PC-9 (cell line): ENCODE measurements around the gene RUNX2. TPM values are rescaled to one million over a fixed set of nuclear protein-coding genes. Genes with fewer than 3 reads are reported as not detected.

Source experiments
- BruUV-seq: library from RNA; stranded (reverse); fragments of 400-500 nt; replicated peaks from 2 replicates; lab custom pipeline; 2021; lab: Mats Ljungman, UMichigan
- CTCF ChIA-PET: fragments of 300-600 bp; sonication (Branson Sonifier 250); formaldehyde crosslinking; loops from one replicate; lab custom pipeline; 2022; ENCODE audit warnings: antibody characterized with exemption; lab: Charles Lee
- POLR2A ChIA-PET: fragments of 300-600 bp; sonication (Branson Sonifier 250); formaldehyde crosslinking; loops from one replicate; lab custom pipeline; 2022; ENCODE audit warnings: antibody characterized with exemption; ENCODE audit not compliant: unreplicated experiment; lab: Charles Lee
- DNase-seq, 2 experiments: peaks; one replicate each; pipeline versions ENCODE4 v3.0.0 to v3.0.0-alpha.2; 2015 to 2022; ENCODE audit warnings: mixed read lengths in 1 of 2
- H2AFZ ChIP-seq: fragments of 200-600 bp; sonication (generic); 2 replicates; pipeline ENCODE4 v1.8.1; 2017; ENCODE audit warnings: antibody characterized with exemption
- H3F3A ChIP-seq: fragments of 200-600 bp; sonication (generic); 2 replicates; pipeline ENCODE4 v1.8.1; 2017; ENCODE audit warnings: antibody characterized with exemption, mild to moderate bottlenecking, low read depth; ENCODE audit not compliant: insufficient read depth
- H3K27ac ChIP-seq: fragments of 200-600 bp; sonication (generic); 2 replicates; pipeline ENCODE4 v1.6.1; 2016; ENCODE audit warnings: mixed run types
- H3K27me3 ChIP-seq: fragments of 200-600 bp; sonication (generic); 2 replicates; pipeline ENCODE4 v1.6.1; 2016; ENCODE audit warnings: low read depth, mixed run types; ENCODE audit not compliant: insufficient read depth
- H3K36me3 ChIP-seq: fragments of 200-600 bp; sonication (generic); 2 replicates; pipeline ENCODE4 v1.6.1; 2016; ENCODE audit warnings: low read depth, mixed run types
- H3K4me1 ChIP-seq: fragments of 200-600 bp; sonication (generic); replicated peaks from 2 replicates; pipeline ENCODE4 v1.6.1; 2016; ENCODE audit warnings: mixed run types; ENCODE audit not compliant: insufficient read depth
- H3K4me2 ChIP-seq: fragments of 200-600 bp; sonication (generic); 2 replicates; pipeline ENCODE4 v1.6.1; 2017; ENCODE audit warnings: mixed run types
- H3K4me3 ChIP-seq: fragments of 200-600 bp; sonication (generic); 2 replicates; pipeline ENCODE4 v1.6.1; 2016; ENCODE audit warnings: mixed run types
- H3K79me2 ChIP-seq: fragments of 200-600 bp; sonication (generic); 2 replicates; pipeline ENCODE4 v1.6.1; 2017; ENCODE audit warnings: low read depth, mixed run types
- H3K9me2 ChIP-seq: fragments of 200-600 bp; sonication (generic); 2 replicates; pipeline ENCODE4 v1.8.1; 2017; ENCODE audit warnings: mild to moderate bottlenecking; ENCODE audit not compliant: insufficient read depth
- H3K9me3 ChIP-seq: fragments of 200-600 bp; sonication (generic); 2 replicates; pipeline ENCODE4 v1.8.1; 2016; ENCODE audit warnings: low read depth; ENCODE audit not compliant: insufficient read depth
- H4K20me1 ChIP-seq: fragments of 200-600 bp; sonication (generic); 2 replicates; pipeline ENCODE4 v1.8.1; 2017; ENCODE audit not compliant: insufficient read depth
- EZH2 ChIP-seq: fragments of 200-600 bp; sonication (generic); IDR thresholded peaks from 2 replicates; pipeline ENCODE4 v1.8.0; 2017; ENCODE audit warnings: antibody characterized with exemption, low read depth
- intact Hi-C: fragments of 100-400 bp; cut with micrococcal nuclease; formaldehyde crosslinking; loops from one replicate; pipeline ENCODE4 v1.10.0; 2022; ENCODE audit not compliant: unreplicated experiment
- total RNA-seq: library from RNA; stranded (reverse); gene quantifications from 2 replicates; pipeline ENCODE4 v1.2.3, GENCODE V29; 2021
- TF ChIP-seq, protein P1 (sequence below): fragments of 200-600 bp; sonication (generic); conservative IDR thresholded peaks from 2 replicates; pipeline ENCODE4 v1.6.1; 2017; ENCODE audit warnings: mixed run types, antibody characterized with exemption, mild to moderate bottlenecking, moderate library complexity

RUNX2 gene
- total RNA-seq, 1 experiment from 2014 or later = 12.5 TPM

DNA sequence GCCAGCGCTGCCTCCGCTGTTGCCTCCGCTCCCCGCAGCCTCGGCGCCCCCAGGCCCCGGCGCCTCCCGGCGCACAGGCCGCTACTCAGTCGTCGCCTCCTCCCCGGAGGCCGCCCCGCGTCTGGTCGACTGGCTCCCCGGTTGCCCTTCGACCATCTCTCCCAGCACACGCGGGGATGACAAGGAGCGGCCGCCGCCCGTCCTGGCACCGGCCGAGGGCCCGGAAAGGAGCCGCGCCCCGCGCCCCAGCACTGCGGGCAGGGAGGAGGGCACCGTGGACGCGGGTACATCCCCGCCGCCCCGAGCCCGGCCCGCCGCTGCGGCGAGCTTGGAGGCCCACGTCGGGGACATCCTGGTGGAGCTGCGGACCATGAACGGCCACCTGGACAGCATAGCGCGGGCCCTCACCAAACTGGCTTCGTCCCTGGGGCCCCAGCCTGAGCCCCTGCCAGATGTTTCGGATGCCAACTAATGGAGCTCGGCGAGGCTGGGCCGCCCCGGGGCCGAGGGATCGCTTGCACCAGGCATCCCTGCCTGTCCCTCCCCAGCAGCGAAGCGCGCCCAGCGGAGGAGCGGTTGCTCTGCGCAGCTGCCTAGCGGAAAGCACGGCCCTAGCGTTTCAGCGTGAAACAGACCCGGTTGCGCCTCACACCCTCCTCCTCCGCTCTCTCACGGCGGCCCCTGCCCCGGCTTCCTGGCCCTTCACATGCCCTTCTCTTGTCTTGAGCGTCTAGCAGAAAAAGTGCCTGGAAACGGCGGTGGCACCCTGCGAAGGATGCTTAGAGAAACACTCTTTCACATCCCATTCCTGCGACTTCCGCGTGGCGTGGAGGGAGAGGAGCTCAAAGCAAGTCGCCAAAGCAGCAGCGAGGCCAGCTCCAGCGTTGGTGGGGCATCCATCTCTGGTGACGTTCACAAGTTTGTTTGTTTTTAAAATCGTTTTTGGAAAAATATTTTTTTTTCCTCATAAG lies 335.4 kb downstream of the RUNX2 start:
- POLR2A ChIA-PET = interaction anchor here (0.6 kb wide), 1 partner anchor 73 kb away, joined by 4 read pairs; no protein-coding TSS in a partner anchor
- Histone ChIP-seq H3F3A (no peaks in the 10 kb centered on the region), H3K79me2 (no peaks in the 10 kb centered on the region), H3K4me3 (no peak overlapping the region), H3K27me3 (no peaks in the 10 kb centered on the region), H3K9me2 (no peaks in the 10 kb centered on the region), H3K4me2 (no peak overlapping the region), H3K36me3 (no peaks in the 10 kb centered on the region), H3K4me1 (0 out of 2 replicates have a peak, but pooled peaks cover under 1% of the 10 kb centered on the region), H3K27ac (no peak overlapping the region), H3K9me3 (no peaks in the 10 kb centered on the region), H4K20me1 (no peaks in the 10 kb centered on the region), H2AFZ (no peak overlapping the region)
- intact Hi-C loops = no loop called here
- DNase-seq = no peak
- CTCF ChIA-PET = no interaction called here
- no TSS peak for BruUV-seq
- TF ChIP-seq, protein P1, sequence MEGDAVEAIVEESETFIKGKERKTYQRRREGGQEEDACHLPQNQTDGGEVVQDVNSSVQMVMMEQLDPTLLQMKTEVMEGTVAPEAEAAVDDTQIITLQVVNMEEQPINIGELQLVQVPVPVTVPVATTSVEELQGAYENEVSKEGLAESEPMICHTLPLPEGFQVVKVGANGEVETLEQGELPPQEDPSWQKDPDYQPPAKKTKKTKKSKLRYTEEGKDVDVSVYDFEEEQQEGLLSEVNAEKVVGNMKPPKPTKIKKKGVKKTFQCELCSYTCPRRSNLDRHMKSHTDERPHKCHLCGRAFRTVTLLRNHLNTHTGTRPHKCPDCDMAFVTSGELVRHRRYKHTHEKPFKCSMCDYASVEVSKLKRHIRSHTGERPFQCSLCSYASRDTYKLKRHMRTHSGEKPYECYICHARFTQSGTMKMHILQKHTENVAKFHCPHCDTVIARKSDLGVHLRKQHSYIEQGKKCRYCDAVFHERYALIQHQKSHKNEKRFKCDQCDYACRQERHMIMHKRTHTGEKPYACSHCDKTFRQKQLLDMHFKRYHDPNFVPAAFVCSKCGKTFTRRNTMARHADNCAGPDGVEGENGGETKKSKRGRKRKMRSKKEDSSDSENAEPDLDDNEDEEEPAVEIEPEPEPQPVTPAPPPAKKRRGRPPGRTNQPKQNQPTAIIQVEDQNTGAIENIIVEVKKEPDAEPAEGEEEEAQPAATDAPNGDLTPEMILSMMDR = no peak
- no peak for TF ChIP-seq EZH2

GRCh38 chr6:45664707-45665106 lies 336.6 kb downstream of the RUNX2 start:
- CTCF ChIA-PET = no interaction called here
- Histone ChIP-seq H3F3A (no peaks in the 10 kb centered on the region), H3K27me3 (no peaks in the 10 kb centered on the region)

GRCh38 chr6:45665859-45666258 lies 337.7 kb downstream of the RUNX2 start:
- ChIA-PET CTCF (no interaction called here), POLR2A (no interaction called here)
- Histone ChIP-seq H4K20me1 (no peaks in the 10 kb centered on the region), H2AFZ (no peak overlapping the region), H3K4me2 (no peak overlapping the region), H3K4me1 (no peaks in the 10 kb centered on the region), H3K9me3 (no peaks in the 10 kb centered on the region), H3K27me3 (no peaks in the 10 kb centered on the region), H3K36me3 (no peaks in the 10 kb centered on the region), H3K9me2 (no peaks in the 10 kb centered on the region), H3F3A (no peaks in the 10 kb centered on the region), H3K79me2 (no peaks in the 10 kb centered on the region), H3K27ac (no peak overlapping the region), H3K4me3 (no peak overlapping the region)
- TF ChIP-seq EZH2 = no peak
- TF ChIP-seq, protein P1 = no peak
- no TSS peak for BruUV-seq
- intact Hi-C loops = no loop called here
- no peak for DNase-seq

More at GRCh38 chr6:45664707-45665106, 336.6 kb downstream of the RUNX2 start:
- no peaks in the 10 kb centered on the region for H3K9me2 ChIP-seq
- H3K4me2 ChIP-seq = no peak overlapping the region
- POLR2A ChIA-PET = no interaction called here
- H3K36me3 ChIP-seq = no peaks in the 10 kb centered on the region
- DNase-seq = no peak
- H3K4me1 ChIP-seq = no peaks in the 10 kb centered on the region
- no peaks in the 10 kb centered on the region for H4K20me1 ChIP-seq
- no peak overlapping the region for H3K27ac ChIP-seq
- H3K79me2 ChIP-seq = no peaks in the 10 kb centered on the region
- H3K4me3 ChIP-seq = no peak overlapping the region
- no TSS peak for BruUV-seq
- no peak overlapping the region for H2AFZ ChIP-seq
- no peaks in the 10 kb centered on the region for H3K9me3 ChIP-seq
- intact Hi-C loops = no loop called here
- TF ChIP-seq, protein P1 = no peak
- no peak for TF ChIP-seq EZH2
